IMR-90 (cell line): ENCODE data around the gene SP3. TPM values are rescaled to one million over a fixed set of nuclear protein-coding genes. Genes with fewer than 3 reads are reported as not detected.

Source experiments
- ATAC-seq: fragments of 200-7000 bp; cut with Tn5 transposase; 2 replicates; pipeline ENCODE4 v1.9.1; 2020; ENCODE audit warnings: low read depth, mild to moderate bottlenecking, moderate library complexity
- BruUV-seq: library from RNA; stranded (reverse); fragments of 400-500 nt; replicated peaks from 2 replicates; lab custom pipeline; 2021; lab: Mats Ljungman, UMichigan
- CTCF ChIA-PET: fragments of 300-600 bp; formaldehyde crosslinking; extraction: SDS; loops from one replicate; lab custom pipeline; 2021; ENCODE audit warnings: antibody characterized with exemption; lab: Yijun Ruan, JAX
- POLR2A ChIA-PET: fragments of 300-600 bp; sonication (Branson Sonifier 250); formaldehyde crosslinking; loops from one replicate; lab custom pipeline; 2022; ENCODE audit warnings: antibody characterized with exemption; ENCODE audit not compliant: unreplicated experiment; lab: Charles Lee
- DNase-seq: peaks from one replicate; pipeline ENCODE4 v3.0.0; 2013
- H2AFZ ChIP-seq: replicated peaks from 2 replicates; pipeline ENCODE3; 2013; ENCODE audit warnings: low read length, mild to moderate bottlenecking; ENCODE audit not compliant: poor library complexity
- H2AK5ac ChIP-seq: 2 replicates; pipeline ENCODE4 v1.6.1; 2013; ENCODE audit warnings: low read depth, low read length, inconsistent platforms
- H2AK9ac ChIP-seq: replicated peaks from 2 replicates; pipeline ENCODE3; 2013; ENCODE audit warnings: mild to moderate bottlenecking, low read depth, low read length, moderate library complexity; ENCODE audit not compliant: poor library complexity
- H2BK120ac ChIP-seq: 2 replicates; pipeline ENCODE4 v1.6.1; 2013; ENCODE audit warnings: low read depth, low read length, inconsistent platforms
- H2BK15ac ChIP-seq: 3 replicates; pipeline ENCODE4 v1.6.1; 2013; ENCODE audit warnings: low read depth, low read length, inconsistent platforms
- H2BK20ac ChIP-seq: 2 replicates; pipeline ENCODE4 v1.6.1; 2013; ENCODE audit warnings: low read depth, mild to moderate bottlenecking, inconsistent platforms, low read length, moderate library complexity
- H2BK5ac ChIP-seq: 2 replicates; pipeline ENCODE4 v1.6.1; 2013; ENCODE audit warnings: mild to moderate bottlenecking, low read depth, low read length, inconsistent platforms; ENCODE audit not compliant: poor library complexity, severe bottlenecking
- H3K14ac ChIP-seq: replicated peaks from 2 replicates; pipeline ENCODE4 v1.6.1; 2013; ENCODE audit warnings: low read depth, low read length, inconsistent platforms
- H3K18ac ChIP-seq: 2 replicates; pipeline ENCODE4 v1.6.1; 2013; ENCODE audit warnings: low read depth, low read length, control low read depth
- H3K23ac ChIP-seq: 2 replicates; pipeline ENCODE4 v1.6.1; 2013; ENCODE audit warnings: low read depth, low read length, inconsistent platforms
- H3K27ac ChIP-seq: 2 replicates; pipeline ENCODE4 v1.5.1; 2013; ENCODE audit warnings: mild to moderate bottlenecking, control low read depth, low read length; ENCODE audit not compliant: insufficient read depth
- H3K27me3 ChIP-seq: 2 replicates; pipeline ENCODE4 v1.6.1; 2013; ENCODE audit warnings: low read length; ENCODE audit not compliant: control insufficient read depth, insufficient read depth
- H3K36me3 ChIP-seq: 2 replicates; pipeline ENCODE4 v1.6.1; 2013; ENCODE audit warnings: low read length, mixed read lengths; ENCODE audit not compliant: control insufficient read depth, insufficient read depth
- H3K4ac ChIP-seq: 2 replicates; pipeline ENCODE4 v1.6.1; 2013; ENCODE audit warnings: low read depth, low read length, inconsistent platforms
- H3K4me1 ChIP-seq: 2 replicates; pipeline ENCODE4 v1.6.1; 2013; ENCODE audit warnings: low read length, mixed read lengths; ENCODE audit not compliant: control insufficient read depth, insufficient read depth
- H3K4me2 ChIP-seq: 2 replicates; pipeline ENCODE4 v1.6.1; 2013; ENCODE audit warnings: low read depth, mild to moderate bottlenecking, control low read depth, low read length, moderate library complexity
- H3K4me3 ChIP-seq: 2 replicates; pipeline ENCODE4 v1.5.1; 2013; ENCODE audit warnings: low read depth, mild to moderate bottlenecking, control low read depth, low read length, moderate library complexity; ENCODE audit not compliant: insufficient read depth
- H3K56ac ChIP-seq: 2 replicates; pipeline ENCODE4 v1.6.1; 2013; ENCODE audit warnings: low read length, inconsistent platforms; ENCODE audit not compliant: insufficient read depth; ENCODE audit errors: extremely low read depth
- H3K79me1 ChIP-seq, 2 experiments: 2 replicates each; pipeline ENCODE4 v1.6.1; 2013; ENCODE audit warnings: low read length in 2 of 2, inconsistent platforms in 1 of 2, low read depth in 1 of 2
- H3K9ac ChIP-seq: 2 replicates; pipeline ENCODE4 v1.6.1; 2013; ENCODE audit warnings: low read depth, low read length, control low read depth
- H3K9me1 ChIP-seq: 2 replicates; pipeline ENCODE4 v1.6.1; 2013; ENCODE audit warnings: low read length, inconsistent platforms; ENCODE audit not compliant: insufficient read depth
- H3K9me3 ChIP-seq: 2 replicates; pipeline ENCODE4 v1.6.1; 2013; ENCODE audit warnings: low read length; ENCODE audit not compliant: control insufficient read depth, insufficient read depth
- H4K20me1 ChIP-seq: 2 replicates; pipeline ENCODE4 v1.6.1; 2013; ENCODE audit warnings: low read length, inconsistent platforms; ENCODE audit not compliant: insufficient read depth
- H4K5ac ChIP-seq: 2 replicates; pipeline ENCODE4 v1.6.1; 2013; ENCODE audit warnings: mild to moderate bottlenecking, low read depth, low read length, control low read depth
- H4K8ac ChIP-seq, 2 experiments: 2 replicates each; pipeline ENCODE4 v1.6.1; 2013; ENCODE audit warnings: low read depth in 2 of 2, low read length in 2 of 2, control low read depth in 1 of 2, inconsistent platforms in 1 of 2
- H4K91ac ChIP-seq: 2 replicates; pipeline ENCODE4 v1.6.1; 2013; ENCODE audit warnings: low read depth, low read length, inconsistent platforms; ENCODE audit not compliant: insufficient read depth
- CTCF ChIP-seq: conservative IDR thresholded peaks from 2 replicates; pipeline ENCODE4 v1.5.1; 2012; ENCODE audit warnings: mild to moderate bottlenecking, low read depth, low read length, improper control_type of control experiment
- MAFK ChIP-seq: IDR thresholded peaks from 2 replicates; pipeline ENCODE4 v1.6.1; 2012; ENCODE audit warnings: low read depth, low read length, improper control_type of control experiment
- dilution Hi-C: fragments of 300-500 bp; cut with HindIII; formaldehyde crosslinking; loops from one replicate; pipeline ENCODE4 v1.14.3; 2018; ENCODE audit warnings: low sequenced_read_pairs; ENCODE audit not compliant: unreplicated experiment
- in situ Hi-C: fragments of 300-500 bp; cut with MboI; formaldehyde crosslinking; loops from 3 replicates; pipeline ENCODE4 v1.14.3; 2019; ENCODE audit warnings: low sequenced_read_pairs, inconsistent platforms, mixed read lengths
- intact Hi-C: fragments of 100-400 bp; cut with micrococcal nuclease; formaldehyde crosslinking; loops from 2 replicates; pipeline ENCODE4 v1.10.0; 2022
- polyA plus RNA-seq, 3 experiments: library from polyadenylated mRNA; depleted of rRNA; stranded (reverse); fragments of >200 nt; gene quantifications; 2 replicates each; pipeline ENCODE4 v1.2.3, GENCODE V29; 2012; ENCODE audit warnings: low replicate concordance in 1 of 3
- total RNA-seq: library from RNA; depleted of rRNA; stranded (reverse); fragments of >200 nt; gene quantifications from 2 replicates; pipeline ENCODE4 v1.2.3, GENCODE V29; 2012

The SP3 gene
- total and polyA plus RNA-seq, 2 of the 4 experiments (the other 2 are of a cell fraction) = 26.7 to 136 TPM

GRCh38 chr2:173922760-173923159, 42.4 kb downstream of the SP3 start:
- dilution Hi-C loops = no loop called here

More at GRCh38 chr2:173922760-173923159, 42.4 kb downstream of the SP3 start:
- Histone ChIP-seq H3K9me3 (no peaks in the 10 kb centered on the region), H2BK5ac (no peak overlapping the region), H2BK15ac (no peak overlapping the region), H3K79me1 (peaks cover 19 to 39% of the 10 kb centered on the region in 2 experiments), H4K5ac (no peak overlapping the region), H3K36me3 (peaks cover 9% of the 10 kb centered on the region), H3K4me1 (peaks cover 11% of the 10 kb centered on the region), H3K9me1 (peaks cover 6% of the 10 kb centered on the region; the same call in 1 of the 2 replicates), H3K4me3 (no peak overlapping the region), H3K4ac (no peak overlapping the region), H2AK5ac (no peak overlapping the region), H2BK20ac (no peak overlapping the region), H3K27me3 (no peaks in the 10 kb centered on the region), H3K18ac (peak overlapping the region; percentile 45; the same call in 1 of the 2 replicates), H3K14ac (no peak overlapping the region), H3K9ac (no peak overlapping the region), H4K91ac (no peak overlapping the region), H4K8ac (no peak overlapping the region), H3K23ac (no peak overlapping the region), H2AFZ (no peak overlapping the region), H2AK9ac (no peak overlapping the region), H3K4me2 (peak overlapping the region; percentile 47), H4K20me1 (peaks cover 55% of the 10 kb centered on the region), H2BK120ac (no peak overlapping the region), H3K27ac (peak overlapping the region; percentile 21; the same call in 1 of the 2 replicates), H3K56ac (no peak overlapping the region)
- no peak for TF ChIP-seq MAFK
- TF ChIP-seq CTCF = 0 out of 2 replicates have a peak, but pooled peaks have one; percentile 4
- DNase-seq (peak; percentile 24), ATAC-seq (peak; percentile 61)
- no TSS peak for BruUV-seq
- CTCF ChIA-PET = interaction anchor here (1.3 kb wide), 1 partner anchor 9 kb away, joined by 3 read pairs; no protein-coding TSS in a partner anchor
- intact Hi-C loops = no loop called here
- POLR2A ChIA-PET = no interaction called here
- in situ Hi-C loops = no loop called here
